ENCODE measurements around the gene NR1I2.

NR1I2 gene

DNA sequence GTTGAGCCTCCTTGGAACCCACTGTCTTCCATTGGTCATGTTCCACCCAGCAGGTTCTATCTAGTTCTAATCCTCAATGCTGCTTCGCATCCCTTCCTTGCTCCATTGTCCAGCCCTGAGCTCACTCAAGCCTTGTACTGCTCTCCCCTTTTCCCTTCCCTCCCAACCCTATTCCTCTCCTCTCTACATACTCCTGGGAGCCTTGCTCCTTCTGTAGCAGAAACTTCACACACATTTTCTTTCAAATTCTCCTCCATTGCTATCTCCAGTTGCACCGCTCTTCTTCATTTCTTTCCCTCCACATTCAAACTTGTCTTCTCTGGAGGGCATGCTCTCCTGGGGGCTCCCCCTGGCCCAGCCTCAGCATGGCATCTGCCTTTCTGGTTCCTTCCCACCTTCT, 14.5 kb downstream of the NR1I2 start:
- no peak for DNase-seq (ENCODE audit: extremely low spot score)
- no peak for TF ChIP-seq ARNT (IDR thresholded peaks at IDR 0.05)
- TF ChIP-seq ELF4 (IDR thresholded peaks at IDR 0.05), result no peak
- TF ChIP-seq SUZ12 (IDR thresholded peaks at IDR 0.05), result no peak
- no peak for TF ChIP-seq LEF1 (IDR thresholded peaks at IDR 0.05; ENCODE audit: borderline replicate concordance)
- TF ChIP-seq CTBP1 (IDR thresholded peaks at IDR 0.05; ENCODE audit: borderline replicate concordance), result no peak
- no peak for TF ChIP-seq NFRKB (IDR thresholded peaks at IDR 0.05)
- TF ChIP-seq HDGF (IDR thresholded peaks at IDR 0.05; ENCODE audit: borderline replicate concordance), result no peak
- TF ChIP-seq FOXA1 (IDR thresholded peaks at IDR 0.05), result no peak
- TF ChIP-seq FOXM1 (IDR thresholded peaks at IDR 0.05; ENCODE audit: borderline replicate concordance), result no peak
- ChIA-PET POLR2A (no interaction called here), CTCF (no interaction called here)

DNA sequence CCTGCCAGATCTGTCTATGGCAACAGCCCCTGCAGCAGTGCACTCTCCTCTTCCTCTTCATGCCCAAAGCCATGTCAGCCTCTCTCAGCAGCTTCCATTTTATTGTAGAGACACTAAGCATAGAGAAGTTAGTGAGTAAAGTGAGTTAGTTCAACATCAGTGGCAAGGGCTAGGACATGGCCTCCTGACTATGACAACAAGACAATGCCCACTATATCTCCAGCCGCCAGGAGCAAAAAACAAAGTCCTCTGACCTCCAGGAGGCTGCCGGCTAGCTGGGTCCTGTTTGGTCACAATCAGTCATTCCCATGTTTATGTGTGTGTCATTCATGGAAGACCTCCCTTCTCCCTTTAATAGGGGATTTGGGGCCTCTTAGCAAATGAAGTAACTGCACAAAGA, 14.9 kb downstream of the NR1I2 start:
- TF ChIP-seq BHLHE40 (IDR thresholded peaks at IDR 0.05; ENCODE audit: borderline replicate concordance) (no peak), NFRKB (IDR thresholded peaks at IDR 0.05) (no peak)
- TF ChIP-seq, protein P1, sequence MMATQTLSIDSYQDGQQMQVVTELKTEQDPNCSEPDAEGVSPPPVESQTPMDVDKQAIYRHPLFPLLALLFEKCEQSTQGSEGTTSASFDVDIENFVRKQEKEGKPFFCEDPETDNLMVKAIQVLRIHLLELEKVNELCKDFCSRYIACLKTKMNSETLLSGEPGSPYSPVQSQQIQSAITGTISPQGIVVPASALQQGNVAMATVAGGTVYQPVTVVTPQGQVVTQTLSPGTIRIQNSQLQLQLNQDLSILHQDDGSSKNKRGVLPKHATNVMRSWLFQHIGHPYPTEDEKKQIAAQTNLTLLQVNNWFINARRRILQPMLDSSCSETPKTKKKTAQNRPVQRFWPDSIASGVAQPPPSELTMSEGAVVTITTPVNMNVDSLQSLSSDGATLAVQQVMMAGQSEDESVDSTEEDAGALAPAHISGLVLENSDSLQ (IDR thresholded peaks at IDR 0.05), result no peak
- DNase-seq (ENCODE audit: extremely low spot score), result no peak
- CTCF ChIA-PET, result no interaction called here
- POLR2A ChIA-PET, result no interaction called here

DNA sequence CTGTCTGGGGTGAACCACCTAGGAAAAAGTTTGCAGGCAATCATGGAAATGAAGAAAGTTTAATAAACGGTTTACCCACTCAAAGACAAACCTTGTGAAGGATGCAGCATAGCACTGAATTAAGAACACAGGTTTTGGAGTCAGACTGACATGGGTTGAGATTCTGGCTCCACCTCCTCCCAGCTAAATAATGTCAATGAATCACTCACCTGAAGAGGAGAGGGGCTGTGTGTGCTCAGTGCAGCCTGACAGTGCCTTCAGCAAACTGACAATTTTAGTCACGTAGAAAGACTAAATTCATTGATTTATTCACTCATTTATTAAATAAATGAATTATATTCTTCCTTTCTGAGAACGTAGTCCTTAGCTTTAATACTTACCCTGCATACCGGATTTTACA, 18.9 kb downstream of the NR1I2 start:
- POLR2A ChIA-PET, result no interaction called here
- CTCF ChIA-PET, result interaction anchor here (0.5 kb wide), 1 partner anchor 47 kb away, joined by 4 read pairs; no protein-coding TSS in a partner anchor
- DNase-seq (ENCODE audit: extremely low spot score), result no peak
- no peak for TF ChIP-seq ZNF384 (IDR thresholded peaks at IDR 0.05)
- TF ChIP-seq TARDBP (IDR thresholded peaks at IDR 0.05), result no peak
- TF ChIP-seq NFRKB (IDR thresholded peaks at IDR 0.05), result no peak
- no peak for TF ChIP-seq HDGF (IDR thresholded peaks at IDR 0.05; ENCODE audit: borderline replicate concordance)
- TF ChIP-seq LEF1 (IDR thresholded peaks at IDR 0.05; ENCODE audit: borderline replicate concordance), result no peak
- TF ChIP-seq L3MBTL2 (conservative IDR thresholded peaks at IDR 0.05), result no peak
- TF ChIP-seq ELF4 (IDR thresholded peaks at IDR 0.05), result no peak
- no peak for TF ChIP-seq ARNT (IDR thresholded peaks at IDR 0.05)
- TF ChIP-seq, protein P1 (IDR thresholded peaks at IDR 0.05), result no peak
- no peak for TF ChIP-seq FOXA1 (IDR thresholded peaks at IDR 0.05)
- TF ChIP-seq SUZ12 (IDR thresholded peaks at IDR 0.05), result no peak
- TF ChIP-seq FOXK2 (IDR thresholded peaks at IDR 0.05), result no peak
- no peak for TF ChIP-seq FOXM1 (IDR thresholded peaks at IDR 0.05; ENCODE audit: borderline replicate concordance)
- no peak for TF ChIP-seq CTBP1 (IDR thresholded peaks at IDR 0.05; ENCODE audit: borderline replicate concordance)
- no peak for TF ChIP-seq SP1 (IDR thresholded peaks at IDR 0.05)
- no peak for TF ChIP-seq BHLHE40 (IDR thresholded peaks at IDR 0.05; ENCODE audit: borderline replicate concordance)

DNA sequence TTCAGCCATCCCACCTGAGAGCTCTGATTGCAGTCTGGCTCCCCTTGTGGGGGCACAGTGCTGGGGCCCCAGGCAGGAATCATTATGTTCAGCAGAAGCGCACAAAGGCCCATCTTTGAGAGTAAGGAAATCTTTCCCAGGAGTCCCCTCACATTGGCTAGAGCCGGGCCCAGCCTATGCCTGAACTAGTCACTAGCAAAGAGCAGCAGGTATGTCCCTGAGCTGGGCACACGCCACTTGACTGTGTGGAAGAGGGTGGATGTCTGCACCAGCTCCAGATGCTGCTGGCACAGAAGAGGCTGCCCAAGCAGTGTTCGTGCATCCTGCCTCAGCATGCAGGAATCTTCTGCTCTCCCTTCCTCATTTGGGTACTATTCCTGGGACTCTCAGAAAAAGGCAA, 26.3 kb downstream of the NR1I2 start:
- no peak for TF ChIP-seq L3MBTL2 (conservative IDR thresholded peaks at IDR 0.05)
- TF ChIP-seq ELF4 (IDR thresholded peaks at IDR 0.05), result no peak
- TF ChIP-seq HDGF (IDR thresholded peaks at IDR 0.05; ENCODE audit: borderline replicate concordance), result no peak
- no peak for TF ChIP-seq LEF1 (IDR thresholded peaks at IDR 0.05; ENCODE audit: borderline replicate concordance)
- no peak for TF ChIP-seq BHLHE40 (IDR thresholded peaks at IDR 0.05; ENCODE audit: borderline replicate concordance)
- TF ChIP-seq FOXM1 (IDR thresholded peaks at IDR 0.05; ENCODE audit: borderline replicate concordance), result no peak
- no peak for TF ChIP-seq ARNT (IDR thresholded peaks at IDR 0.05)
- TF ChIP-seq FOXA1 (IDR thresholded peaks at IDR 0.05), result no peak
- TF ChIP-seq CTBP1 (IDR thresholded peaks at IDR 0.05; ENCODE audit: borderline replicate concordance), result no peak
- TF ChIP-seq ZNF384 (IDR thresholded peaks at IDR 0.05), result no peak
- no peak for TF ChIP-seq TARDBP (IDR thresholded peaks at IDR 0.05)
- TF ChIP-seq, protein P1 (IDR thresholded peaks at IDR 0.05), result no peak
- TF ChIP-seq SP1 (IDR thresholded peaks at IDR 0.05), result no peak
- TF ChIP-seq NFRKB (IDR thresholded peaks at IDR 0.05), result no peak
- TF ChIP-seq SUZ12 (IDR thresholded peaks at IDR 0.05), result no peak
- no peak for TF ChIP-seq FOXK2 (IDR thresholded peaks at IDR 0.05)
- DNase-seq (ENCODE audit: extremely low spot score), result no peak
- CTCF ChIA-PET, result no interaction called here
- POLR2A ChIA-PET, result no interaction called here

DNA sequence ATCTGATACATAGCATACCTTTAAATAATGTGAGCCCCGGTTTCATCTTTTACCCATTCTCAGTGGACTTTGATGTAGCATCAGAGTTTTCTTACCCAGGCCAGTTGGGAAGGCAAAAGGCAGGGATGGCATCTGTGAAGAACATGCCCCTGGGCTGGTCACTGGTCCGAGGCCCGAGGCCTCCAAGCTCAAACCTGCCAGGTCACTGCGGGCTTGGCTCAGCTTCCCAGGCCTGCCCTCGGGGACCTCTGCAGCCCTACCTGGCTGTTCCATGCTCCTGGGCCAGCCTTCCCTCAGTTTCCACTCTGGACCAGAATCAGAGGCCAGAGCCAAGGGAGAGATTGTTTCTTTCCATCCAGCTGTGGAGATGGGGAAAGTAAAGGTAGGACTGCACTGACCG, 26.9 kb downstream of the NR1I2 start:
- ChIA-PET CTCF (no interaction called here), POLR2A (no interaction called here)
- no peak for TF ChIP-seq FOXK2 (IDR thresholded peaks at IDR 0.05)
- no peak for TF ChIP-seq FOXA1 (IDR thresholded peaks at IDR 0.05)
- TF ChIP-seq ARNT (IDR thresholded peaks at IDR 0.05), result no peak
- no peak for TF ChIP-seq ZNF384 (IDR thresholded peaks at IDR 0.05)
- no peak for TF ChIP-seq LEF1 (IDR thresholded peaks at IDR 0.05; ENCODE audit: borderline replicate concordance)
- TF ChIP-seq HDGF (IDR thresholded peaks at IDR 0.05; ENCODE audit: borderline replicate concordance), result no peak
- TF ChIP-seq SP1 (IDR thresholded peaks at IDR 0.05), result no peak
- TF ChIP-seq CTBP1 (IDR thresholded peaks at IDR 0.05; ENCODE audit: borderline replicate concordance), result no peak
- TF ChIP-seq NFRKB (IDR thresholded peaks at IDR 0.05), result no peak
- TF ChIP-seq SUZ12 (IDR thresholded peaks at IDR 0.05), result no peak
- TF ChIP-seq L3MBTL2 (conservative IDR thresholded peaks at IDR 0.05), result no peak
- no peak for TF ChIP-seq ELF4 (IDR thresholded peaks at IDR 0.05)
- TF ChIP-seq, protein P1 (IDR thresholded peaks at IDR 0.05), result no peak
- no peak for TF ChIP-seq BHLHE40 (IDR thresholded peaks at IDR 0.05; ENCODE audit: borderline replicate concordance)
- TF ChIP-seq FOXM1 (IDR thresholded peaks at IDR 0.05; ENCODE audit: borderline replicate concordance), result no peak
- no peak for DNase-seq (ENCODE audit: extremely low spot score)

Data from HEK293T (cell line).